Fibroblast of the aortic adventitia (primary cell): ENCODE results near the gene KLHL6. TPM values are rescaled to one million over a fixed set of nuclear protein-coding genes. Genes with fewer than 3 reads are reported as not detected.
"Not testable (repeated sequence)": the region's sequence is repeated elsewhere in the genome, so short reads cannot be mapped to it uniquely, and the experiment has no call there.

Experiments
- DNase-seq: peaks from one replicate; pipeline ENCODE4 v3.0.0-alpha.2; 2010; ENCODE audit warnings: low read depth
- H3K4me3 ChIP-seq: 2 replicates; pipeline ENCODE4 v1.5.1; 2011; ENCODE audit warnings: low read depth, mild to moderate bottlenecking, control low read depth, low read length, moderate library complexity
- total RNA-seq: library from RNA; depleted of rRNA; stranded (reverse); fragments of >200 nt; gene quantifications from 2 replicates; pipeline ENCODE4 v1.2.3, GENCODE V29; 2012; ENCODE audit warnings: low replicate concordance
- TF ChIP-seq, protein P1 (sequence below): IDR thresholded peaks from 2 replicates; pipeline ENCODE4 v1.5.1; 2011; ENCODE audit warnings: mild to moderate bottlenecking, low read length, control low read depth, inconsistent platforms; ENCODE audit not compliant: insufficient read depth

The KLHL6 gene
- total RNA-seq, 1 donor = not detected

DNA sequence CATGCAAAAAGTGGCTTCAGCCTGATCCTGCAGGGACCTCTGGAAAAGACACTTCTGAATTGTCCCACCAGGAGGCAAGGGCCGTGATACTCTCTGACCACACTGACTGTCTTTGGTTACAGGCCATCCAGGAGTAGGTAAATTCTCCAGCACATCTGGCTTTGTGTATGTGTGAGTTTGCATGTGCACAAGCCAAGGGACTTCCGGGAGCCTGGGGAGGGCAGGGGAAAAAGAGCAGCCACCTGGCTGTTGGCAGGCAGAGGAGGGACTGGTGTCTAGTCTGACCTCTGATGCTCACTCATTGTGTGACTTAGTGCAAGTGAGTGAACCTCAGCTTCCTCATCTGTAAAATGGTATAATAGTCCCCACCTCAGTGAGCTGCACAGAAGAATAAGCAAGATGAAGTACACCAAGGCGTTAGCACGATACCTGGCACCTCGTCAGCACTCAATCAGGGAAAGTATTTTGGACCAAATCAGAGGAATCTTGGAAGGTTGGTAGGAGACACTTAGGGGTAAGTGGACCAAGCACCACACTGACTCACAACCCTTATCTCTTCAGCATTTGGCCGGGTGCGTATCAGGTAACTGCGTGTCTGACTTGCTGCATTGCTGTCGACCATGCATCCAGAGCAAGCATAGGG lies 19.1 kb downstream of the KLHL6 start:
- TF ChIP-seq, protein P1, sequence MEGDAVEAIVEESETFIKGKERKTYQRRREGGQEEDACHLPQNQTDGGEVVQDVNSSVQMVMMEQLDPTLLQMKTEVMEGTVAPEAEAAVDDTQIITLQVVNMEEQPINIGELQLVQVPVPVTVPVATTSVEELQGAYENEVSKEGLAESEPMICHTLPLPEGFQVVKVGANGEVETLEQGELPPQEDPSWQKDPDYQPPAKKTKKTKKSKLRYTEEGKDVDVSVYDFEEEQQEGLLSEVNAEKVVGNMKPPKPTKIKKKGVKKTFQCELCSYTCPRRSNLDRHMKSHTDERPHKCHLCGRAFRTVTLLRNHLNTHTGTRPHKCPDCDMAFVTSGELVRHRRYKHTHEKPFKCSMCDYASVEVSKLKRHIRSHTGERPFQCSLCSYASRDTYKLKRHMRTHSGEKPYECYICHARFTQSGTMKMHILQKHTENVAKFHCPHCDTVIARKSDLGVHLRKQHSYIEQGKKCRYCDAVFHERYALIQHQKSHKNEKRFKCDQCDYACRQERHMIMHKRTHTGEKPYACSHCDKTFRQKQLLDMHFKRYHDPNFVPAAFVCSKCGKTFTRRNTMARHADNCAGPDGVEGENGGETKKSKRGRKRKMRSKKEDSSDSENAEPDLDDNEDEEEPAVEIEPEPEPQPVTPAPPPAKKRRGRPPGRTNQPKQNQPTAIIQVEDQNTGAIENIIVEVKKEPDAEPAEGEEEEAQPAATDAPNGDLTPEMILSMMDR = no peak
- H3K4me3 ChIP-seq = no peak overlapping the region
- DNase-seq = no peak

DNA sequence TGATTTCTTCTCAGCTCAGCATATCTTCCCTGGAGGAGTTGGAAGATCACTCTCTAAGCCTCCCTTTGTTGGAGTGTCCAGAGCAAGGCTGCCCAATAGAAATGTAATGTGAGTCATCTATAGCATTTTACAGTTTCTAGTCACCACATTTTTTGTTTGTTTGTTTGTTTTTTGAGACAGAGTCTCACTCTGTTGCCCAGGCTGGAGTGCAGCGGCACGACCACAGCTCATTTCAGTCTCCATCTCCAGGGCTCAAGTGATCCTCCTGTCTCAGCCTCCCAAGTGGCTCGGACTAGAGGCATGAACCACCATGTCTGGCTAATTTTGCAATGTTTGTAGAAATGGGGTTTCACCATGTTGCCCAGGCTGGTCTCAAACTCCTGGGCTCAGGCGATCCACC lies 21.3 kb downstream of the KLHL6 start:
- TF ChIP-seq, protein P1 = no peak
- no peak overlapping the region for H3K4me3 ChIP-seq
- no peak for DNase-seq

DNA sequence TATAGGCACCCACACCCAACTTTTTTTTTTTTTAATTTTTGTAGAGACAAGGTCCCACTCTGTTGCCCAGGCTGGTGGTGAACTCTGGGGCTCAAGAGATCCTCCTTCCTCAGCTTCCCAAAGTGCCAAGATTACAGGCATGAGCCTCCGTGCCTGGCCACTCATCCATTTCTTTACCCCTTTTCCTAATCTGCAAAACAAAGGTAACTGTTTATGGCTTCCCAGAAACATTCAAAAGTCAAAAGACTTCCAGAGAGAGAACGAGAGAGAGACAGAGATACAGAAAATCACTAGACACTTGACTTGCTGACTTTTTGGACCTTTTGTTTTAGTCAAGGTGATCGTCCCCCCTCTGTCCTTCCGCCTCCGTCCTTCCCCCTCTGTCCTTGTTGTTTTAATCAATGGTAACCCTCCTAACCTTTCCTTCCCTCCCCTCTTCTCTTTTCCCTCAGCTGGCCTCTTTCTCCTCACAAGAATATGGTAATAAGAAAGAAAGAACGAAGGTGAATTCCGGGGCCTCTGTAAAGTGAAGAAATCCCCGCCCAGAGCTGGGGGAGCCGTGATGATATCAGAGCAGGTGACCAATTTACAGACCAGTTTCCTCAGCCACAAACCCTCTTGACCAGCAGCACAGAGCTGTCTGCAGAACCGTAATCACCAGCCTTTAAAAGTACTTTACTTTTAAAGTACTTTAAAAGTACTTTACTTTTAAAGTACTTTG lies 21.9 kb downstream of the KLHL6 start:
- H3K4me3 ChIP-seq = no peak overlapping the region
- TF ChIP-seq, protein P1 = no peak
- DNase-seq = no peak

DNA sequence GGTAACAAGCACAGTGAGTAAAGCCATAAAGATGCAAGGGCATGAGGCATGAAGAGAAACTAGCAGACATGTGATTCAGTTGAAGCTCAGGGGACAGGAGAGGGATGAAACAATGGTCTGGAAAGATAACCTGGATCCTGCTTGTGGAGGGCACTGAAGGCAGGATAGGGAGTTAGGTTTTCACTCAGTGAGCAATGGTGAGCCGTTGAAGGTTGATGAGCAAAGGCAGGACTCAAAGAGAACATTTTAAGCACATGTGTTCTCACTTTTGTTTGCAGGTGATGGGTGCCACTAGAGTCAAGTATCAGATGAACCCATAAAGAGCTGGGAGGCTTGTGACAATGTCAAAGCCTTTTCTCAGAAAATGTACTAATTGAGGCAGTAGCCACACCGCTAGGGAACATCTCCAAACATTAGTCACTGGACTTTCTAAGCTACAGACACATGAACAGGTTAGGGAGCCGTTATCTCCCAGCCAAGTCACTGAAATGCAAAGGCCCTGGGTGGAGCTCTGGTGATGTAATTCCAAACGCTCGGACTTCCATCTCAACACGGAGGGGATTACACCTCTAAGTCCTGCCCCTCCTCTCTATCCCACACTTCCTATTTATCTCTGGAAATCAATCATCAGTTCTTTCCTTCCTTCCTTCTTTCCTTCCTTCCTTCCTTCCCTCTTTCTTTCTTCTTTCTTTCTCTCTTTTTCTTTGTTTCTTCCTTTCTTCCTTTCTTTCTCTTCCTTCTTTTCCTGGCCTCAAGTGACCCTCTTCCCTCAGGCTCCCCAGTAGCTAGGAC lies 22.7 kb downstream of the KLHL6 start:
- TF ChIP-seq, protein P1 = no peak
- no peak for DNase-seq
- no peak overlapping the region for H3K4me3 ChIP-seq

DNA sequence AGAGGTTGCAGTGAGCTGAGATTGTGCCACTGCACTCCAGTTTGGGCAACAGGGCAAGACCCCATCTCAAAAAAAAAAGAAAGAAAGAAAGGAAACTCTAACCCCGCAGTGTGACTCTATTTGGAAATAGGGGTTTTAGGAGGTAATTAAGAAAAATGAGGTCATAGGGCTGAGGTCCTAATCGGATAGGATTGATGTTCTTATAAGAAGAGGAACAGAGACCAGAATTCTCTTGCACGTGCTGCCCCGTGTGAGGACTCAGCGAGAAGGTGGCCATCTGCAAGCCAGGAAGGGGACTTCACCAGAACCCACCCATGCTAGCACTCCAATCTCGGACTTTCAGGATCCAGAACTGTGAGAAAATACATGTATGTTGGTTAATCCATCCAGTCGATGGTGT lies 25.8 kb downstream of the KLHL6 start:
- no peak for DNase-seq
- TF ChIP-seq, protein P1 = no peak
- no peak overlapping the region for H3K4me3 ChIP-seq

DNA sequence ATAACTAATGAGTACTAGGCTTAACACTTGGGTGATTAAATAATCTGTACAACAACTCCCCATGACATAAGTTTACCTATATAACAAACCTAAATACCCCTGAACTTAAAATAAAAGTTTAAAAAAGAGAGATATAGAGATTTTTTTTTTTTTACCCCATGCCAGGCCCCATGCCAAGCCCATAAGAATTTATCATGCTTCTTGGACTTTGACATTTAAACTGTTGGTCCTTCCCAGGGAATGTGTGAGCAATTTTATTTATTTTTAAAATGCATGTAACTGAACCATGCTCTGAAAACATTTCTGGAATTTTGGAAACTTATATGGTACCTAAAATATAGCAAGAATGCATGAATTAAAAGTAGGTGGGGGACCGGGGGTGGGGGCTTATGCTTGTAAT lies 26.3 kb downstream of the KLHL6 start:
- TF ChIP-seq, protein P1 = no peak
- no peak for DNase-seq

DNA sequence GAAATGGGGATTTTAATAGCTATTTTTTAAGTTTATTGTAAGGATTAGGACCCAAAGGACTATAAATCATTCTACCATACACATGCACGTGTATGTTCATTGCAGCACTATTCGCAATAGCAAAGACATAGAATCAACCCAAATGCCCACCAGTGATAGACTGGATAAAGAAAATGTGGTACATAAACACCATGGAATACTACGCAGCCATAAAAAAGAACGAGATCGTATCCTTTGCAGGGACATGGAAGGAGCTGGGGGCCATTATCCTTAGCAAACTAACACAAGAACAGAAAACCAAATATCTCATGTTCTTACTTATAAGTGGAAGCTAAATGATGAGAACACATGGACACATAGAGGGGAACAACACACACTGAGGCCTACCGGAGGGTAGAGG lies 26.7 kb downstream of the KLHL6 start:
- H3K4me3 ChIP-seq, DNase-seq: not testable (repeated sequence)

More for the DNA sequence above, 26.3 kb downstream of the KLHL6 start:
- H3K4me3 ChIP-seq = no peak overlapping the region
